Mammary epithelial cell (primary cell): ENCODE results near the gene ARID3B.

ENCODE experiments used
- EZH2 ChIP-seq: IDR thresholded peaks from 2 replicates; pipeline ENCODE4 v1.6.1; 2012; ENCODE audit warnings: low read length, inconsistent platforms, borderline replicate concordance
- TF ChIP-seq, protein P1 (sequence below), 2 donors: IDR thresholded peaks in 1 of 2; conservative IDR thresholded peaks in 1 of 2; 2 replicates each; pipeline ENCODE4 v1.5.1; 2011 to 2012; ENCODE audit warnings: inconsistent platforms in 2 of 2, low read length in 2 of 2, mild to moderate bottlenecking in 2 of 2, control low read depth in 1 of 2, low read depth in 1 of 2; ENCODE audit not compliant: insufficient read depth in 1 of 2; ENCODE audit errors: extremely low read depth in 1 of 2

DNA sequence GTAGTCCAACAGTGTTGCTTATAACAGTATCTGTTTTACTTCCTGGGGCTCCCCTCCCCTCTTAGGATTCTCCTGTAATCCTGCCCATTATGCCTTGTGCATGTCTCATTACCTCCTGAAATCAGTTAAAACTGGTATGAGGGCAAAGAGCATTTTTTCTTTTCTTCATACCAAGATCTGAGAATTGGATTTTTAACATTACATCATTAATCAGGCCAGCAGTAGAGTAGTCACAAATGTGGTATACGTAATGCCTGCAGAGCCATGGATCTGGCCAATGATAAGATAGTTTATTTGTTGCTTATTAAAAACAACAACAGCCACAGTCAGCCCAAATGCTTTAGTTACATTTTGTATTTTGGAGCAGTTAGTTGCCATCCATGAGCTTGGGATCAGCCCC, 23.2 kb downstream of the ARID3B start:
- no peak for TF ChIP-seq EZH2
- TF ChIP-seq, protein P1, sequence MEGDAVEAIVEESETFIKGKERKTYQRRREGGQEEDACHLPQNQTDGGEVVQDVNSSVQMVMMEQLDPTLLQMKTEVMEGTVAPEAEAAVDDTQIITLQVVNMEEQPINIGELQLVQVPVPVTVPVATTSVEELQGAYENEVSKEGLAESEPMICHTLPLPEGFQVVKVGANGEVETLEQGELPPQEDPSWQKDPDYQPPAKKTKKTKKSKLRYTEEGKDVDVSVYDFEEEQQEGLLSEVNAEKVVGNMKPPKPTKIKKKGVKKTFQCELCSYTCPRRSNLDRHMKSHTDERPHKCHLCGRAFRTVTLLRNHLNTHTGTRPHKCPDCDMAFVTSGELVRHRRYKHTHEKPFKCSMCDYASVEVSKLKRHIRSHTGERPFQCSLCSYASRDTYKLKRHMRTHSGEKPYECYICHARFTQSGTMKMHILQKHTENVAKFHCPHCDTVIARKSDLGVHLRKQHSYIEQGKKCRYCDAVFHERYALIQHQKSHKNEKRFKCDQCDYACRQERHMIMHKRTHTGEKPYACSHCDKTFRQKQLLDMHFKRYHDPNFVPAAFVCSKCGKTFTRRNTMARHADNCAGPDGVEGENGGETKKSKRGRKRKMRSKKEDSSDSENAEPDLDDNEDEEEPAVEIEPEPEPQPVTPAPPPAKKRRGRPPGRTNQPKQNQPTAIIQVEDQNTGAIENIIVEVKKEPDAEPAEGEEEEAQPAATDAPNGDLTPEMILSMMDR (conservative IDR thresholded peaks at IDR 0.05 in 1 of 2, IDR thresholded peaks at IDR 0.05 in 1 of 2; ENCODE audit: extremely low read depth in 1 of 2, insufficient read depth in 1 of 2, low read depth in 1 of 2, low read length in 2 of 2) = no peak
